KG1 (cell line): ENCODE results near the gene INAFM2.

ENCODE experiments used
- DNase-seq: peaks from one replicate; lab custom pipeline; 2025; lab: John Stamatoyannopoulos, UW

Gene INAFM2

DNA sequence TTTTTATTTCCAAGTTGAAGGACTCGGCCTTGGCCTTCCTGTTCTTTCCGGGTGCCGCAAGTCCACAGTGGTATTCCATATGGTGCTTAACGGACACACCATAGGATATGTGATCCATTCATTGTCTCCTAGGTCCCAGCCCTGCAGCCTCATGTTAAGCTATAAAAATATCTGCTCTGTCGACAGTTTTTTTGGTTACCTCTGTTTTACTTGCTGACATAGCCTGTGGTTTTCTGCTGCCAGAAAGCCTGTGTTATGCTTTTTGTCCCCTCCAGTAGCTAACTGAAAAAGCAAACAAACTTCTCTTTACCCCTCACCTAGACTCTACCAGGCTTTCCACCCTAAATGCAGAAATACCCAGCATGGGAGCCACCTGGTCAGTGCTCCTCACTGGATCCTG is 5.3 kb downstream of the INAFM2 start:
- DNase-seq, result no peak

DNA sequence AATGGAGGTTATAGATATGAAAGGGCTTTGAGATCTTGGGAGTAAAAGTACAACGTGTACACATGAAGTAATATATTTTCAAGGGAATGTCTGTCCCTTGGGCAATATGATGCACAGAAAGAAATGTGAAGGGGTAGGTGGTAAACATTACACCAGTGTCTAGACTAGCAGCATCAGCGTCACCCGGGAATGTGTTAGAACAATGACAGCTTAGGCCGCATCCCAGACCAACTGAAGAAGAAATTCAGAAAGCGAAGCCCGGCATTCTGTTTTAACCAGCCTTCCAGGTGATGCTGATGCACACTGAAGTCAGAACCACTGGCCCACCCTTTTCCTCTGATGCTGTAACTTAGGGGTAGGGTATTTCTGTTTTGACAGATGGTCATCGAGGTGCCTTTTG is 6.3 kb downstream of the INAFM2 start:
- DNase-seq, result no peak

DNA sequence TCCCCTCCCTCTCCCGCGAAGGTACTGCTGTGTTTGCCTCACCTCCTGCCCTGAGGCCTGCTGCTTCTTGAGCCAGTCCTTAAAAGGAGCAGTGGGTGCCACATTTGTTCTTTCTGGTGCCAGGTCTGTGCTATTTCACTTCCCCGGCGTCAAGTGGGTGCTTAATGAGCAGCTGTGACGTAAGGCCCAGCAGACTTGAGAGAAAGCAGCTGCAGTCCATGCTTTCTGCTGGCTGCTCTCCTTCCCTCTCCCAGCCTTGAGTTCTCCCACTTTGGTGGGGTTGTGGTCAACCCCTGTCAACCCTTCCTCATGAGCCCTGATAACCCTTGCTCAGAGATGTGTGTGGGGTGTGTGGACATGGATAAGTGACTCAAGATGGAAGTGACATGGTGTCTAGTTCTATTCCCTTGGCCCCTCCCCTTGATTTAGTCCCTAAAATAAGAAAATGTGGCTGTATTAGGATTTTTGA is 6.9 kb downstream of the INAFM2 start:
- no peak for DNase-seq

DNA sequence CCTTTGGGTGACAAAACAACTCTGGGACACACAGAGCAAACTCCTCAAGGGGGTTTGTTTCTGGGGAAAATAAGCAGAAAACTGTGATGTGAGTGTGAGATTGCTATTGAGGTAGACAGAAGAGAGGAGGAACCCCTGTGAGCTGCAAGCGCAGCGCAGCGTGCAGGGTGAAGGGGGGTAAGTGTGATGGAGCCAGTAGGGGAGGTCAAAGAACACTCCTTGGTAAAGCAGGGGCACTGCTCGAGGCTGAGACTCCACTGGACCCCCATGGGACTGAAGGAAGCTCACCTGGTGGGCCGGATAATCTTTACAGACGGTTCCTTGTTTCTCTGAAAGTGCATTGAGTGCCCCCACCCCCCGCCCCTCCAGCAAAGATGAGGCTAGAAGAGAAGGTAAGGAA is 7.5 kb downstream of the INAFM2 start:
- DNase-seq, result no peak

DNA sequence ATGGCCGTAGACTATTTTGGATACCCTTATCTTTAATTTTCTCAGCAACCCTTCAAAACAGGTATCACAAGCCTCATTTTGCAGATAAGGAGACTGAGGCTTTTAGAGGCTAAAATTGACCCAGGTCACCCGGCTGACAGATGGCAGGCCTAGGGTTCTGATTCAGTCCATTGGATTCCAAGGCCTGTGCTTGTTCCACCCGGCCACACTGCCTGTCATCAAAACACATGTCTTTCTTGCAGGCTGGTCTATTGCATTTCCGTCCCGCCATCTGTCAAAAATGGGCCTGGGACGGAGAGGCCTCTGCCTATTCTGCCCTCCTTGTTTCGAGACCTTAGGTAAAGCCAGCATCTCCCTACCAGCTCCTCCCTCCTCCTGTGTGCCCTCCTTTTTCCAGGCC is 8.1 kb downstream of the INAFM2 start:
- no peak for DNase-seq

GRCh38 chr15:40332113-40332781 is 8.8 kb downstream of the INAFM2 start:
- DNase-seq, result no peak

DNA sequence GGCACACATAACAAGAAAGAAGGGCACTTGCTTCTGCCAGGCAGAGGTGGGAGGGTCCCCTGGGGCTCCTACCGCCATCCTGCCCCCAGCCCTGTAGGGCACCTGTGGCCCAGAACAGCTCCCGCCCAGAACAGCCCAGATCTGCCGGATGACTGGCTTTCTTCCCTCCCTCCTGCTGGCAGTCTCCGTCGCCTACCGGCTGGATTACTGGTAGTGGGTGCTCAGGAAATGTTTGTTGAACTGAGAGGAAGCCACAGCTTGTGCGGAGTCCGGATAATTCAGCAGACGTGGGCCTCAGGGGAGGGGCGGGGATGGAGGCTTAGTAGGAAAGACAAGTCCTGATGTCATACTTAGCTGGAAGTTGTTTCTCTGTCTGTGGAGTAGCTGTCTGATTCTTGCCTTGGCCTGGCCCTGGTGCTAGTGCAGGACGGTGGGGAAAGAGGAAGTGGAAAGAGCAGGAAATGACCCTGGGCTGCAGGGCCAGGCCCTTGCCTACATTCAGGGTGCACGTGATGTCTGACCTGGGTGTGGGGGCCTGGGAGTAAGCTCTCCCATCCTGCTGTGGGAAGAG is 10.5 kb downstream of the INAFM2 start:
- DNase-seq, result peak; percentile 86

DNA sequence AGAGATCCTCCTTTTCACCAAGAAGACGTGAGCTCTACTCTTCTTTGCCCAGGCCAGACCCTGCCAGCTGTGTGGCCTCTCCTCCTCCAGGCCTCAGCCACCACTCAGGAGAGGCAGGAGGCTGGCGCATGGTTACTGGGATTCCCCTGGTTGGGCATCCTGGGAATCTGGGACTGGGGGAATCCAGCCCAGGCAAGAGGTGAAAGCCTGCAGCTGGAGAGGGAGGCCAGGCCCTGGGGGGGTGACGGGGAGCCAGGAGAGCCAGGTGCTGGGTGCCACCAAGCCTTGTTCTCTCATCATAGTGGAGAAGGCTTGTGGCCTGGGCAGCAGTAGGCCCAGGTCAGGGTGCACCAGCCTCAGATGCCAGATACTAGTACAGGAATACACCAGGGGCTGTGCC is 11.0 kb downstream of the INAFM2 start:
- DNase-seq, result no peak

- DNase-seq, result no peak
These were observed 11.7 kb downstream of the INAFM2 start for GRCh38 chr15:40334941-40335795.

DNA sequence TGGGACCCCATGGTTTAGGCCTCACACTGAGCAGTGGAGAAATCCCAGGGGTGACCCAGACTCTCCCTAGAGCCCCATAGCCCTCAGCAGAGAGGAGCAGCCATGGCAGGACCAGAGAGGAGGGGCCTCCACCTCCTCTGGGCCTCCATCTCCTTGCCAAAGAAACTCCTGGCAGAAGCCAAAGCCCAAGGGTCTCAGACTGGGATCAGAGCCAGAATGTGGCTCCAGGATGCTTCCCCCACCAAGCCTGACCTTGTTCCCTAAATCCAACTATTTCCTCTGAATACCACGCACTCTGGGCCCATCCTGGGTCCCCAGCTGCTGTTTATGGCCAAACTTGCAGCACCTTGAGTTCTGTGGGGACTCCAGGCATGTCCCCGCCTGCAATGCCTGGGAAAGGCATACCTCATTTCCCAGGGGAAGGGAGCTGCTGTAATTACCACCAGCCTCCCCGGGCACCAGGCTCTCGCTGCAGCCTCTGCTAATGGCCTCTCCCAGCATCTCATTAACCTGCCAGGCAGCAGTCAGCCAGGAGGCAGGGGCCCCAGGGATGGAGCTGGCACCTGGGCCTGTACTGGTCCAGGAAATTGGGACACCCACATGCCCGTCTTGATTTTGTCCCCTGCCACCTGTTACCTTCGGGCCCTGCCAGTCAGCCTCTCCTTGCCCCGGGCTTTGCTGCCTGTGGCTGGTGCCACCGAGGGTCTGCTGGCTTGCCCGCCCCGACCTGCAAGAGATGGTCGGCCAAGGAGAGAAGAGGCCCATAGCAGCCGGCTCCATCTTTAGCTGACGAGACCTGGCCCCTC is 12.6 kb downstream of the INAFM2 start:
- DNase-seq, result no peak

GRCh38 chr15:40336744-40337122 is 13.2 kb downstream of the INAFM2 start:
- no peak for DNase-seq

DNA sequence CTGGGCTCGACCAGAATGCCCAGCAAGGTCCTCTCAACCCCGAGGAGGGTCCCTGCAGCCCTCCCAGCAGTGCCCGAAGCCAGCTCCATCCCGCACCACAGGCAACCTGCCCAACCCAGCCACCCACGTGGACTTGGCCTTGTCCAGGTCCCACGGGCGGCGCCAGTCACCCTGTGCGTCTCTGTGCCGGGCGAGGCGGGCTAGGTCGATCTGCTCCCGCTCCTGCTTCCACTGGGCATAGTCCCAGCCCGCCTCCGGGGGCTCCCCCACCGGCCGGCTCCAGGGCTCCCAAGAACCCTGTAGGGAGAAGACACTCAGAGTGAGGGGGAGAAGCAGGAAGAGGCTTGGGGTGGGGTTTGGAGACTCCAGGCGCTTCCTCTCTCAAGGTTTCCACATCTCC is 14.1 kb downstream of the INAFM2 start:
- DNase-seq, result no peak

- peak; percentile 73 for DNase-seq
These were observed 14.7 kb downstream of the INAFM2 start for GRCh38 chr15:40338041-40338657.

DNA sequence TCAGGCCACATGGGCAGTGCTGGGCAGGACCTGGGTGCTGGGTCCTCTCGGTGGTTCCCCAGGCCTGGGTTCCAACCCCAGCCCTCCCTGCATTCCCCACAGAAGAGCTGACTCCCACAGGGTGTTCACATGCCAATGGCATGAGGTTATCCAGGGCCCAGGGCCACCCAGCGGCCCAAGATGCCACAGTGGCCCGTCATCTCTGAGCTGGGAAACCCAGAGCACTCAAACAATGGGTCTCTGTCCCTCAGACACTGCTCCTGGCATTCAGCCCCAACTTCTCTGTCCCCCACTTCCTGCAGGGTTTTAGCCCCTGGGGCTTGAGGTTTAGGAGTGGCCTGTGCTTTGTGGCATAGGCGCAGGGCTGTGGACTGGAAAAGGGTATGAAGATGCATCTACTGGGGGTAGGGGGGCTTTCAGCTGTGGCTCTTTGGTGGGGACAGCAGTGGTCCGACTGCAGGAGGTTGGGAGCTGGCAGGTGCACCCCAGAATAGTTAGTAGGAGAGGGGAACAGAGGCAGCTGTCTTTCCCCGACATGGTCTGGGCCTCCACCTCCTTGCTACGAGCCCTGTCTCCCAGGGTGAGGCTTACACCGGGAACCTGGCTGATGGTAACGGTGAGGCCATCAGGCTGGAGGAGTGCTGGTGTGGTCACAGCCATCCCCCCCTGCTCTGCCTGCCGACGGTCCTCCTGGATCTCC is 15.6 kb downstream of the INAFM2 start:
- no peak for DNase-seq

DNA sequence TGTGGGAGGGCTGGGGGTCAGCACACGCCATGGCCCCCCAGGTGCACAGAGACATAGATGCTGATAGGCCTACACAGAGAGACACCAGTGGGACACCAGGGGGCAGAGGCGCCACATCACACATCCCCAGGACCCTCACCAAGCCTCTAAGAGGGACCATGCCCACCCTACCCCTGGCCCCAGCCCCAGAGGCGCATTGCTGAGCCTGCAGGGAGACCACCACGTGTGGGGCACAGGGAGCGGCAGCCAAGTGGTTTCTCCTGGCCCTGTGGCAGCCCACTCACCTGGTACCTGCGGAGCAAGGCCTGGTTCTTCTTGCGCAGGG is 16.1 kb downstream of the INAFM2 start:
- no peak for DNase-seq

DNA sequence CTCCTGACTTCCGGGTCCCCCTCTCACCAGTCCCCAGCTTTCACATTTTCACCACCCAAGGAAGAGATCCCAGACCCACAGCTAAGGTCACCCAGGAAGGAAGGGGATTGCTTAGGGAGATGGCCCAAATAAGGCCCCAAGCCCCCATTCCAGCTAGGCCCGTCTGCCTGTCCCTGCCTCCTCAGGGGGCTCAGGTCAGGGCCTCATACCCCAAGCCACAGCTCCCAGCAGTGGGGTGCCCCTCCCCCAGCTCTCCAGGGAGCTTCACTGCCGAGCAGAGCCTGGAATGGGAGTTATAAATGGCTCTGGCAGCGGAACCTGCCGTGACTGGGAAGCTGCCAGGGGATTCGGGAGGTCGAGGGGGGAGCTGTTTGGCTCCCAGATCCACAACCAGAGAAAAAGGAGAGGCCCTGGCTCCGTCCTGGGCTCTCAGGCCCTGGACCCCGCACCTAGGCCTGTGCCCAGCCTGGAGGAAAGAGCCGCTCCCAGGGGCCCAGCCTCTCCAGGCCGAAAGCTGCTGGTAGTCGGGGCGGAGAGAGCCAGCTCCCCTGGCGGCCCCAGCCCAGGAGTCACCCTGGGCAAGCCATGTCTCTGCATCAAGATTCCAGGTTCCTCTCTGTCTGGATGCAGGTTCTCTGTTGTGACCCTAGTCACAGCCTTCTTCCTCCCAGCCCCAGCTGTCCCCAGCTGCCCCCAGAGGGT is 16.7 kb downstream of the INAFM2 start:
- DNase-seq, result no peak

GRCh38 chr15:40340740-40341400 is 17.4 kb downstream of the INAFM2 start, which contains the start of gene CCDC9B:
CCDC9B (minus strand) TSS chr15:40340939; CDS start chr15:40340819, 120 bp downstream.
- no peak for DNase-seq

DNA sequence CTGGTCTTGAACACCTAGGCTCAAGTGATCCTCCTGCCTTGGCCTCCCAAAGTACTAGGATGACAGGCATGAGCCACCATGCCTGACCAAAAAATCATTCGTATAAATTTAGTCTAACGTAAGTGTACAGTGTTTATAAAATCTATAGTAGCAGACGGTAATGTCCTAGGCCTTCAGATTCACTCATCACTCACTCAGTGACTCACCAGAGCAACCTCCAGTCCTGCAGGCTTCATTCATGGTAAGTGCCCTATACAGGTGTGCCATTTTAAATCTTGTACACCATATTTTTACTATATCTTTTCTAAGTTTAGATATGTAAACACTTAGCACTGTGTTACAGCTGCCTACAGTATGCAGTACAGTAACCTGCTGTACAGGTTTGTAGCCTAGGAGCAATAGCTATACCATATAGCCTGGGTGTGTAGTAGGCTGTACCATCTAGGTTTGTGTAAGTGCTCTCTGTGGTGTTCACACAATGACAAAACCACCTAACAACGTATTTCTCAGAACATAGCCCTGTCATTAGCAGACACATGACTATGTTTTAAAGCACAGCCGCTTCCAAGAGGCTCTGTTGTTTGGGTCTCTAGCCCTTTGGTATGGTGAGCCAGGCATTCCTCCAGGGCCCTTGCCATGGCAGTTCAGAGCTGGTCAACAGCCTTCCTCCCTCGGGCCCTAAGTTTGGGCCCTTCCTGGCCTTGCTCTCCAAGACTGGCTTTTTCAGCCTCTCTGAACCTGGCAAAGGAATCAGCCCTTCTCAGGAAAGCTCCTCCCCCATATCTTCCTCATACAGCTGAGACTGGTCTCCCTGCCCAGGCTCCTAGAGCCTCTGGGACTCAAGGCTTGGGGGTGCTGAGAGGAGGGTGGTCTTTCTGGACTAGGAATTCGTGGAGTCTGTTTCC is 19.2 kb downstream of the INAFM2 start:
- DNase-seq, result no peak

GRCh38 chr15:40343512-40343911 is 20.0 kb downstream of the INAFM2 start:
- DNase-seq, result no peak
